GM19035 (cell line): ENCODE measurements around the gene GPER1.
"Not testable (repeated sequence)": the region's sequence is repeated elsewhere in the genome, so short reads cannot be mapped to it uniquely, and the experiment has no call there.

ENCODE experiments used
- ATAC-seq: cut with Tn5 transposase; IDR thresholded peaks from one replicate; pipeline ENCODE4 v1.9.1; 2021; ENCODE audit not compliant: unreplicated experiment

GPER1 gene

GRCh38 chr7:1116383-1117008, 28.6 kb downstream of the GPER1 start:
- not testable (repeated sequence) for ATAC-seq

DNA sequence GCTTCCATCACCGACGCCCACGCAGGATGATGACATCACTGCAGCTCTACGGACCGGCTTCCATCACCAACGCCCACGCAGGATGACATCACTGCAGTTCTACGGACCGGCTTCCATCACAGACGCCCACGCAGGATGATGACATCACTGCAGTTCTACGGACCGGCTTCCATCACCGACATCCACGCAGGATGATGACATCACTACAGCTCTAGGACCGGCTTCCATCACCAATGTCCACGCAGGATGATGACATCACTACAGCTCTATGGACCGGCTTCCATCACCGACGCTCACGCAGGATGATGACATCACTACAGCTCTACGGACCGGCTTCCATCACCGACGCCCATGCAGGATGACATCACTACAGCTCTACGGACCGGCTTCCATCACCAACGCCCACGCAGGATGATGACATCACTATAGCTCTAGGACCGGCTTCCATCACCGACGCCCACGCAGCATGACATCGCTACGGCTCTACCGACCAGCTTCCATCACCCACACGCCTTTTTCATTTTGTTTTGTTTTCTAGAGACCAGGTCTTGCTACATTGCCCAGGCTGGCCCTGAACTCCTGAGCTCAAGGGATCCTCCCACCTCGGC, 29.5 kb downstream of the GPER1 start:
- no peak for ATAC-seq

GRCh38 chr7:1119201-1119600, 31.3 kb downstream of the GPER1 start:
- no peak for ATAC-seq

- ATAC-seq = no peak
These were observed 32.9 kb downstream of the GPER1 start for GRCh38 chr7:1120791-1121190.

DNA sequence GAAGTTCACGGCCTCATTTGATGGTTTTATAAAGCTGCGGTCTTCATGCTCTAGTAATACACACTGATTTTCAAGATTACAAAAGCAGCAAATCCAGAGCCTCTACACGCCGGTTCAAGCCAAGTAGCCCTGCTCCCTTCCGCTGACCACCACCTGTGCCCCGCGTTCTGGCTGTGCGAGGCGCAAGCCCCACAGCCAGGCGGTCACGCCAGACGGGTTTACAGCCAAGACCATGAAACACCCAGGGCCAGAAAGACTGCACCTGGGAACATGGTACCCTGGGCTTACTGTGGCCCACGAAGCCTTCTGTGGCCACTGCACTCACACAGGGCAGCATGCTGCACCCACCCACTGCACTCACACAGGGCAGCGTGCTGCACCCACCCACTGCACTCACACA, 33.6 kb downstream of the GPER1 start:
- no peak for ATAC-seq

GRCh38 chr7:1121886-1122831, 34.2 kb downstream of the GPER1 start:
- no peak for ATAC-seq

- ATAC-seq = no peak
These were observed 35.1 kb downstream of the GPER1 start for GRCh38 chr7:1122832-1123501.

- no peak for ATAC-seq
These were observed 35.8 kb downstream of the GPER1 start for GRCh38 chr7:1123715-1124114.

DNA sequence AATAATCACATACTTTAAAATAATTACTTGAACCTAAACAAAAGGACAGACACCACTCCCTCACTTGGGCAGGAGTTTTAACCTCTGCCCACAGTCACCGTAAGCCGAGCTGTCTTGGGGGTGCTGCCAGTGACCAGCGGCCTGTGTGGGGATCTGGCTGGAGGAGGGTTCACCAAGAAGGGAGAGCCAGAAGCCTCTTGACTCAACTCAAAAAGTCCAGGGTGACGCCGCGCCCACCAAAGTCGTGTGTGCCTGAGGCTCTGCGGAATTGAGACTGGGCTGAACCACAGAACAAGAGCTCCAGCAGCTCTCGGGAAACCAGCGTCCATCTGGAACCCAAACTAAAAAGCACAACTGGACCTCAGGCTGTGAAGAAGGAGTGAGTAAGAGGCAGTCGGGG, 36.3 kb downstream of the GPER1 start:
- ATAC-seq = no peak

- no peak for ATAC-seq
These were observed 37.1 kb downstream of the GPER1 start for GRCh38 chr7:1124816-1125602.

DNA sequence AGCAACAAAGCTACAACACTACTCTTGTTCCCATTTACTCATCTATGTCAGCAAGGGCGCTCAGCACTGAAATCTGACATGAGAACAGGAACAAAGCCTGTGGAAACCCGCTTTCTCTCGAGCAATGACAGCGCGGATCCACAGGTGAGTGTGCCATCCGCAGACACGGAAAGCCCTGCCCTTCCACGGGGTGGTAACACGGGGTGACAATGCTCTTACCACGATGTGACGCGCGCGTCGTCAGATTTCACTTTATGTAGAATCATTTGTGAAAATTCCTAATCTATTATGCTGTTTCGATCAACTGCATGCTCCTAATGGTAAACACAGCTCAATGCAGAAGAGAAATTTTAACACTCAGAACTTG, 37.7 kb downstream of the GPER1 start:
- no peak for ATAC-seq

DNA sequence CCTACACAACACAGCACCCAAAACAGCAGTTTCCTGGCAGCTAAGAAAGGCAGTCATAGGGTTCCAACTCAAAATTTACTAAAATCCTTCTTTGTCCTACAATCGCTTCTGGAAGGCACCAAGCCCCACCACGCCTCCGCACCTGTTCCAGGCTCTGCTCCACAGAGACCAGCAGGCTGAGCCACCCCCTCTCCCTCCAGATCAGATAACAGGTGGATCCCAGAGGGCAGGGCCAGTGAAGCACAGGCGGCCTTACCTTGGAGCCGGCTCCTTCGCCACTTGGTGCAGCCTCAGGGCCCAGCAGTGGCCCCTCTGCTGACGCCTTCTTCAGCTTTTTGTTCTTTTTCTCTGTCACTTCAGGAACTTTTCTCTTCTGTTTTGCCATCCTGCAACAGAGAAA, 39.1 kb downstream of the GPER1 start:
- no peak for ATAC-seq

- ATAC-seq = no peak
These were observed 41.5 kb downstream of the GPER1 start for GRCh38 chr7:1129431-1129830.

- ATAC-seq = no peak
These were observed 42.4 kb downstream of the GPER1 start for GRCh38 chr7:1130021-1130990.

GRCh38 chr7:1131471-1132265, 43.8 kb downstream of the GPER1 start:
- no peak for ATAC-seq

DNA sequence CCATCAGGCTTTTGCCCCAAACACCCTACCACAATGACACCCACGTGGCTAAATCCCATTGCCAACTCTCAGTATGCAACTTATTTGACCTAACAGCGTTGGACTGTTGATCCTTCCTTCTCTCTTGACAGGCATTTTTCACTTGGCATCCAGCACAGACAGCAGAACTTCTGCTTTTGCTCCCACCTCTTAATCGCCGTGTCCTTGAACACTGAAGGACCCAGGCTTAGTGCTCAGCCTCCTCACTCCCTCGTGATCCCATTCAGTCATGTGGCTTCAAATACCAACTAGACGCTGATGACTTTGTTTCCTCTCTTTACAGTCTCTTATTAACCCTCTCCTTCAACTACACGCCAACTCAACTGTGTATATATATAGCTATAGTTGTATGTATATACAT, 47.0 kb downstream of the GPER1 start:
- no peak for ATAC-seq

GRCh38 chr7:1136841-1137516, 49.1 kb downstream of the GPER1 start:
- no peak for ATAC-seq

- ATAC-seq = peak; percentile 77
These were observed 49.7 kb downstream of the GPER1 start for GRCh38 chr7:1137517-1138167.
